Neural crest cell (in vitro differentiated cells): Measurements from ENCODE around the gene NUMB. TPM values are rescaled to one million over a fixed set of nuclear protein-coding genes. Genes with fewer than 3 reads are reported as not detected.
"Not testable (repeated sequence)": the region's sequence is repeated elsewhere in the genome, so short reads cannot be mapped to it uniquely, and the experiment has no call there.

Experiments
- DNase-seq: peaks from one replicate; pipeline ENCODE4 v3.0.0; 2021; ENCODE audit warnings: low read depth, mixed read lengths, low spot score
- H3K27ac Mint-ChIP-seq: one replicate; pipeline ENCODE4 v1.8.0; 2021; ENCODE audit warnings: mild to moderate bottlenecking, mixed read lengths; ENCODE audit not compliant: unreplicated experiment
- H3K27me3 Mint-ChIP-seq: 2 replicates; pipeline ENCODE4 v1.8.0; 2021; ENCODE audit warnings: low read depth, mild to moderate bottlenecking, mixed read lengths
- H3K36me3 Mint-ChIP-seq: 2 replicates; pipeline ENCODE4 v1.8.0; 2021; ENCODE audit warnings: low read depth, mild to moderate bottlenecking, mixed read lengths
- H3K4me1 Mint-ChIP-seq: 2 replicates; pipeline ENCODE4 v1.8.0; 2021; ENCODE audit warnings: mixed read lengths
- H3K4me3 Mint-ChIP-seq: one replicate; pipeline ENCODE4 v1.8.0; 2021; ENCODE audit warnings: mild to moderate bottlenecking, mixed read lengths
- H3K9me3 Mint-ChIP-seq: 2 replicates; pipeline ENCODE4 v1.8.0; 2021; ENCODE audit warnings: mixed read lengths
- CTCF ChIP-seq: fragments of 200-600 bp; sonication (generic); conservative IDR thresholded peaks from 2 replicates; pipeline ENCODE4 v1.5.0; 2021; ENCODE audit warnings: antibody characterized with exemption, mild to moderate bottlenecking
- total RNA-seq: library from RNA; stranded (reverse); gene quantifications from 2 replicates; pipeline ENCODE4 v1.2.1, GENCODE V29; 2021

Gene NUMB
- total RNA-seq, 1 donor from 2014 or later: 40.7 TPM

GRCh38 chr14:73427516-73428264 is 30.7 kb downstream of the NUMB start:
- TF ChIP-seq CTCF: no peak
- no peaks in the 10 kb centered on the region for H3K27me3 Mint-ChIP-seq
- no peaks in the 10 kb centered on the region for H3K36me3 Mint-ChIP-seq
- H3K4me3 Mint-ChIP-seq: no peak overlapping the region
- DNase-seq: no peak
- H3K4me1 Mint-ChIP-seq: peaks cover 13% of the 10 kb centered on the region
- H3K9me3 Mint-ChIP-seq: no peaks in the 10 kb centered on the region
- peak overlapping the region; percentile 47 for H3K27ac Mint-ChIP-seq

GRCh38 chr14:73426877-73427276 is 31.5 kb downstream of the NUMB start:
- Mint-ChIP-seq H3K27me3 (no peaks in the 10 kb centered on the region), H3K36me3 (peaks cover 3% of the 10 kb centered on the region), H3K27ac (peak overlapping the region; percentile 47), H3K4me1 (peaks cover 17% of the 10 kb centered on the region), H3K4me3 (no peak overlapping the region), H3K9me3 (no peaks in the 10 kb centered on the region)
- no peak for TF ChIP-seq CTCF
- no peak for DNase-seq

GRCh38 chr14:73424453-73424852 is 33.9 kb downstream of the NUMB start:
- Mint-ChIP-seq H3K27me3 (no peaks in the 10 kb centered on the region), H3K4me3 (no peak overlapping the region), H3K27ac (no peak overlapping the region), H3K36me3 (peaks cover 3% of the 10 kb centered on the region), H3K4me1 (peaks cover 17% of the 10 kb centered on the region), H3K9me3 (no peaks in the 10 kb centered on the region)
- no peak for DNase-seq
- TF ChIP-seq CTCF: no peak

GRCh38 chr14:73423092-73423491 is 35.3 kb downstream of the NUMB start:
- not testable (repeated sequence) for DNase-seq, H3K4me3 Mint-ChIP-seq, H3K9me3 Mint-ChIP-seq, H3K27ac Mint-ChIP-seq, H3K27me3 Mint-ChIP-seq, H3K36me3 Mint-ChIP-seq
- peaks cover 17% of the 10 kb centered on the region for H3K4me1 Mint-ChIP-seq

GRCh38 chr14:73422515-73422914 is 35.8 kb downstream of the NUMB start:
- Mint-ChIP-seq H3K36me3 (peaks cover 6% of the 10 kb centered on the region), H3K4me1 (peaks cover 14% of the 10 kb centered on the region), H3K27ac (no peak overlapping the region), H3K9me3 (no peaks in the 10 kb centered on the region), H3K4me3 (no peak overlapping the region), H3K27me3 (no peaks in the 10 kb centered on the region)
- no peak for DNase-seq
- no peak for TF ChIP-seq CTCF

- Mint-ChIP-seq H3K36me3 (peaks cover 10% of the 10 kb centered on the region), H3K27me3 (no peaks in the 10 kb centered on the region), H3K27ac (no peak overlapping the region), H3K4me3 (no peak overlapping the region), H3K4me1 (peaks cover 7% of the 10 kb centered on the region), H3K9me3 (no peaks in the 10 kb centered on the region)
- DNase-seq: no peak
- TF ChIP-seq CTCF: no peak
Measured at GRCh38 chr14:73418227-73418626, 40.1 kb downstream of the NUMB start.

- not testable (repeated sequence) for H3K4me1 Mint-ChIP-seq, H3K27ac Mint-ChIP-seq, DNase-seq, H3K9me3 Mint-ChIP-seq, H3K27me3 Mint-ChIP-seq, H3K4me3 Mint-ChIP-seq
- H3K36me3 Mint-ChIP-seq: peaks cover 10% of the 10 kb centered on the region
Measured at GRCh38 chr14:73406248-73406647, 52.1 kb downstream of the NUMB start.
